Liver (tissue), 9 donors: ENCODE results near the gene COQ8A. TPM values are rescaled to one million over a fixed set of nuclear protein-coding genes. Genes with fewer than 3 reads are reported as not detected.
"Not testable (repeated sequence)": the region's sequence is repeated elsewhere in the genome, so short reads cannot be mapped to it uniquely, and the experiment has no call there.

Source experiments
- DNase-seq: peaks from one replicate; pipeline ENCODE4 v3.0.0-alpha.2; 2017; ENCODE audit warnings: low spot score
- H3K27ac ChIP-seq, 2 donors: one replicate each; pipeline ENCODE4 v1.7.0; 2013; ENCODE audit warnings: inconsistent platforms in 2 of 2, low read length in 2 of 2, control low read depth in 1 of 2, low read depth in 1 of 2, mild to moderate bottlenecking in 1 of 2
- H3K27me3 ChIP-seq, 4 donors: one replicate each; pipeline versions ENCODE4 v1.6.1 to v1.7.0; 2013; ENCODE audit warnings: low read length in 3 of 4, inconsistent platforms in 1 of 4, mild to moderate bottlenecking in 1 of 4, moderate library complexity in 1 of 4; ENCODE audit not compliant: control insufficient read depth in 4 of 4, insufficient read depth in 4 of 4
- H3K36me3 ChIP-seq, 4 donors: one replicate each; pipeline versions ENCODE4 v1.6.1 to v1.7.0; 2013; ENCODE audit warnings: low read length in 3 of 4, mild to moderate bottlenecking in 3 of 4, low read depth in 1 of 4, moderate library complexity in 1 of 4; ENCODE audit not compliant: control insufficient read depth in 4 of 4, insufficient read depth in 3 of 4
- H3K4me1 ChIP-seq, 4 donors: one replicate each; pipeline versions ENCODE4 v1.6.1 to v1.7.0; 2013; ENCODE audit warnings: low read length in 3 of 4, mild to moderate bottlenecking in 3 of 4, moderate library complexity in 1 of 4; ENCODE audit not compliant: control insufficient read depth in 4 of 4, insufficient read depth in 4 of 4
- H3K4me3 ChIP-seq, 3 donors: one replicate each; pipeline versions ENCODE4 v1.6.1 to v1.7.0; 2013; ENCODE audit warnings: low read length in 3 of 3, control low read depth in 1 of 3, low read depth in 1 of 3, mild to moderate bottlenecking in 1 of 3
- H3K9ac ChIP-seq, 2 donors: one replicate each; pipeline ENCODE4 v1.7.0; 2013; ENCODE audit warnings: low read length in 2 of 2, mild to moderate bottlenecking in 2 of 2, moderate library complexity in 2 of 2, control low read depth in 1 of 2, low read depth in 1 of 2
- H3K9me3 ChIP-seq, 4 donors: one replicate each; pipeline versions ENCODE4 v1.6.1 to v1.7.0; 2013; ENCODE audit warnings: low read length in 3 of 4; ENCODE audit not compliant: control insufficient read depth in 4 of 4
- ATF3 ChIP-seq: IDR thresholded peaks from 2 replicates; pipeline ENCODE4 v1.6.1; 2016; ENCODE audit warnings: antibody characterized with exemption
- EGR1 ChIP-seq, 2 donors: IDR thresholded peaks; 2 replicates each; pipeline ENCODE4 v1.6.1; 2016 to 2018; ENCODE audit warnings: antibody characterized with exemption in 2 of 2, low read depth in 2 of 2
- FOXA2 ChIP-seq: IDR thresholded peaks from 2 replicates; pipeline ENCODE4 v1.6.1; 2016; ENCODE audit warnings: antibody characterized with exemption
- GABPA ChIP-seq, 2 donors: IDR thresholded peaks in 1 of 2; conservative IDR thresholded peaks in 1 of 2; 2 replicates each; pipeline ENCODE4 v1.6.1; 2016; ENCODE audit warnings: antibody characterized with exemption in 2 of 2, mild to moderate bottlenecking in 1 of 2, moderate library complexity in 1 of 2
- HNF4G ChIP-seq: IDR thresholded peaks from 2 replicates; pipeline ENCODE4 v1.6.1; 2016; ENCODE audit warnings: antibody characterized with exemption
- JUND ChIP-seq, 2 donors: IDR thresholded peaks; 2 replicates each; pipeline ENCODE4 v1.6.1; 2016; ENCODE audit warnings: antibody characterized with exemption in 2 of 2
- RAD21 ChIP-seq, 2 donors: IDR thresholded peaks; 2 replicates each; pipeline ENCODE4 v1.6.1; 2016; ENCODE audit warnings: antibody characterized with exemption in 2 of 2, mild to moderate bottlenecking in 2 of 2
- RXRA ChIP-seq, 2 donors: IDR thresholded peaks; 2 replicates each; pipeline ENCODE4 v1.6.1; 2017 to 2018; ENCODE audit warnings: antibody characterized with exemption in 2 of 2, mild to moderate bottlenecking in 1 of 2
- SP1 ChIP-seq: IDR thresholded peaks from 2 replicates; pipeline ENCODE4 v1.6.1; 2018; ENCODE audit warnings: antibody characterized with exemption, mild to moderate bottlenecking
- TAF1 ChIP-seq: conservative IDR thresholded peaks from 2 replicates; pipeline ENCODE4 v1.6.1; 2016; ENCODE audit warnings: antibody characterized with exemption, mild to moderate bottlenecking
- YY1 ChIP-seq: IDR thresholded peaks from 2 replicates; pipeline ENCODE4 v1.6.1; 2016; ENCODE audit warnings: antibody characterized with exemption, mild to moderate bottlenecking
- WGBS: extraction: QIAGEN DNeasy Blood & Tissue Kit; methylation state at CpG from one replicate; pipeline ENCODE4 v1.1.7; 2013; 5-methylcytosine and 5-hydroxymethylcytosine counted together
- polyA plus RNA-seq, 2 donors: library from polyadenylated mRNA; stranded (reverse) in 1 of 2; unstranded in 1 of 2; fragments of 200-250 nt in 1 of 2; fragments of >200 nt in 1 of 2; fragmentation: Nextera tagmentation in 1 of 2; extraction: Ambion mirVana in 1 of 2; gene quantifications; one replicate each; pipeline versions ENCODE4 v1.2.1 to v1.2.3, GENCODE V29; 2013 to 2015
- total RNA-seq, 2 donors: library from RNA; depleted of rRNA; stranded (reverse); fragments of >200 nt; gene quantifications; one replicate each; pipeline ENCODE4 v1.2.3, GENCODE V29; 2014
- donor health status: healthy.
- donor health status: healthy.
- donor health status: healthy.
- donor health status: healthy.
- donor health status: healthy.

The COQ8A gene
- total and polyA plus RNA-seq, 4 donors: 24.4 to 60.0 (median 54.9) TPM

- 40% methylated on average over 2 of the region's 2 CpGs for WGBS
- Histone ChIP-seq H3K4me1 (peaks cover 0 to 8% (median 6%) of the 10 kb centered on the region in 4 donors), H3K9me3 (no peaks in the 10 kb centered on the region), H3K27ac (no peak overlapping the region), H3K4me3 (no peak overlapping the region), H3K27me3 (no peaks in the 10 kb centered on the region), H3K9ac (no peak overlapping the region), H3K36me3 (no peaks in the 10 kb centered on the region)
- no peak for DNase-seq
- TF ChIP-seq RXRA (IDR thresholded peaks at IDR 0.05) (peak; percentile 4 to 36), SP1 (peak; percentile 11), HNF4G (no peak)
Observed at GRCh38 chr1:226920446-226920894, 19.6 kb upstream of the COQ8A start.

- TF ChIP-seq TAF1: no peak
- no peak for TF ChIP-seq EGR1 (IDR thresholded peaks at IDR 0.05; ENCODE audit: low read depth in 2 of 2)
- no peak for TF ChIP-seq ATF3
- no peak for TF ChIP-seq FOXA2
- no peak for TF ChIP-seq YY1
- TF ChIP-seq SP1: no peak
- TF ChIP-seq RXRA (IDR thresholded peaks at IDR 0.05): no peak
- no peak for TF ChIP-seq JUND (IDR thresholded peaks at IDR 0.05)
- no peak for TF ChIP-seq RAD21 (IDR thresholded peaks at IDR 0.05)
- no peak for TF ChIP-seq GABPA (IDR thresholded peaks at IDR 0.05 in 1 of 2, conservative IDR thresholded peaks at IDR 0.05 in 1 of 2)
- WGBS: 96% methylated on average over 5 of the region's 5 CpGs
- no peak overlapping the region for H3K9ac ChIP-seq
- H3K27ac ChIP-seq: no peak overlapping the region
- DNase-seq: no peak
- peaks cover 0 to 8% (median 6%) of the 10 kb centered on the region in 4 donors for H3K4me1 ChIP-seq
- H3K4me3 ChIP-seq: no peak overlapping the region
- no peaks in the 10 kb centered on the region for H3K36me3 ChIP-seq
- no peaks in the 10 kb centered on the region for H3K9me3 ChIP-seq
- H3K27me3 ChIP-seq: no peaks in the 10 kb centered on the region
Observed at GRCh38 chr1:226921504-226921903, 18.6 kb upstream of the COQ8A start.

- not testable (repeated sequence) for H3K27me3 ChIP-seq, H3K4me3 ChIP-seq, H3K4me1 ChIP-seq, H3K36me3 ChIP-seq, H3K9ac ChIP-seq, H3K27ac ChIP-seq, DNase-seq, H3K9me3 ChIP-seq
- 93% methylated on average over 5 of the region's 5 CpGs for WGBS
Observed at GRCh38 chr1:226929260-226930111, 10.6 kb upstream of the COQ8A start.

GRCh38 chr1:226934483-226935237, 5.4 kb upstream of the COQ8A start:
- peaks cover 0 to 13% (median 8%) of the 10 kb centered on the region in 4 donors for H3K4me1 ChIP-seq
- WGBS: 94% methylated on average over 3 of the region's 3 CpGs
- no peaks in the 10 kb centered on the region for H3K27me3 ChIP-seq
- H3K36me3 ChIP-seq: no peaks in the 10 kb centered on the region
- H3K27ac ChIP-seq: no peak overlapping the region
- no peak for DNase-seq
- H3K9ac ChIP-seq: no peak overlapping the region
- no peaks in the 10 kb centered on the region for H3K9me3 ChIP-seq
- no peak for TF ChIP-seq TAF1
- H3K4me3 ChIP-seq: no peak overlapping the region
